Bronchial epithelial cell (primary cell): ENCODE measurements around the gene STX2. TPM values are rescaled to one million over a fixed set of nuclear protein-coding genes. Genes with fewer than 3 reads are reported as not detected.

Experiments used
- DNase-seq: peaks from one replicate; pipeline ENCODE4 v3.0.0-alpha.2; 2010; ENCODE audit warnings: low read depth
- FAIRE-seq: peaks from 2 replicates; lab custom pipeline; 2011; peaks lifted over from hg19 to GRCh38; lab: Jason Lieb, UNC
- H3K27me3 ChIP-seq: 2 replicates; pipeline ENCODE4 v1.5.1; 2011; ENCODE audit warnings: low read length; ENCODE audit not compliant: control insufficient read depth, insufficient read depth
- H3K36me3 ChIP-seq: 2 replicates; pipeline ENCODE4 v1.5.1; 2011; ENCODE audit warnings: low read length; ENCODE audit not compliant: control insufficient read depth, insufficient read depth
- H3K4me3 ChIP-seq: 2 replicates; pipeline ENCODE4 v1.5.1; 2011; ENCODE audit warnings: mild to moderate bottlenecking, low read depth, low read length, control low read depth
- total RNA-seq: library from RNA; depleted of rRNA; stranded (reverse); fragments of >200 nt; gene quantifications from 2 replicates; pipeline ENCODE4 v1.2.1, GENCODE V29; 2014
- TF ChIP-seq, protein P1 (sequence below): IDR thresholded peaks from 2 replicates; pipeline ENCODE4 v1.5.1; 2011; ENCODE audit warnings: mild to moderate bottlenecking, moderate library complexity, low read length, control low read depth, inconsistent platforms; ENCODE audit not compliant: insufficient read depth, severe bottlenecking

STX2 gene
- total RNA-seq, 1 donor from 2014 or later, result 8.4 TPM

DNA sequence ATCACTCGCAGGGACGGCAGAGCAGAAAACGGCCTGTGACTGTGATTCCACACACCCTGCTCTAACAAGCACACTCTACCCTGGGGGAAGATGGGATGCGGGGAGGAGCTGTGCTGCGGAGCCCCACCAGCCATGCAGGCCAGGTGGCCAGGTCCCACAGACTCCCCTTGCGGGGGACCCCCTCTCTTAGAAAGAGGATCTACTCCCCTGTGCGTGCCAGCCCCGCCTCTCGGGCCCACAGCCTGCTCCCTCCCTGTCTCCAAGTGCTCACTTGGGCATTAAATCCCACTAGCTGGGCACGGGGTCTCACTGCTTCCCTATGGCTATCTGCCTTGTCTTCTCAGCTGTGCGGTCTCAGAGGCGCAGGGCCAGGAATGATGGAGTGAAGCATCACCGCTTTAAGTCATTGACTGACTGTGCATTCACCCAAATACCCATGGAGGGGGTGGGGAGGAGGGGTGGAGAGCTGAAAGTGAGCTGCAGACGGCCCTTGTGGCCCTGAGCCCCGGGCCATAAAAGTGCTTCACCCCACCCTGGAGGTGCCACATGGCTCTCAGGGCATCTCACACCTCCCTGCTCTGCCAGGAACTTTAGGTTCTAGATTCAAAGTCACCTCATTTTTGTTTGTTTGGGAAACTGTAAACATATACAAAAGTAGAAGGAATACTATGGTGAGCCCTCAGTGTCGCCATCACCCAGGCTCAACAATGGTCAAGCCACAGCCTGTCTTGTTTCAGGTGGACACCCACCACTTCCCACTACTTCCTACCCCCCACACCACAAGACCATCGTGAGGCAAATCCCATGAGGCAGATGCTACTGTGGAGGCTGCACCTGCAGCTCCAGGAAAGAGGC, 9.4 kb downstream of the STX2 start:
- DNase-seq (no peak), FAIRE-seq (no peak)
- no peaks in the 10 kb centered on the region for H3K27me3 ChIP-seq
- H3K4me3 ChIP-seq, result no peak overlapping the region
- H3K36me3 ChIP-seq, result no peaks in the 10 kb centered on the region
- TF ChIP-seq, protein P1, sequence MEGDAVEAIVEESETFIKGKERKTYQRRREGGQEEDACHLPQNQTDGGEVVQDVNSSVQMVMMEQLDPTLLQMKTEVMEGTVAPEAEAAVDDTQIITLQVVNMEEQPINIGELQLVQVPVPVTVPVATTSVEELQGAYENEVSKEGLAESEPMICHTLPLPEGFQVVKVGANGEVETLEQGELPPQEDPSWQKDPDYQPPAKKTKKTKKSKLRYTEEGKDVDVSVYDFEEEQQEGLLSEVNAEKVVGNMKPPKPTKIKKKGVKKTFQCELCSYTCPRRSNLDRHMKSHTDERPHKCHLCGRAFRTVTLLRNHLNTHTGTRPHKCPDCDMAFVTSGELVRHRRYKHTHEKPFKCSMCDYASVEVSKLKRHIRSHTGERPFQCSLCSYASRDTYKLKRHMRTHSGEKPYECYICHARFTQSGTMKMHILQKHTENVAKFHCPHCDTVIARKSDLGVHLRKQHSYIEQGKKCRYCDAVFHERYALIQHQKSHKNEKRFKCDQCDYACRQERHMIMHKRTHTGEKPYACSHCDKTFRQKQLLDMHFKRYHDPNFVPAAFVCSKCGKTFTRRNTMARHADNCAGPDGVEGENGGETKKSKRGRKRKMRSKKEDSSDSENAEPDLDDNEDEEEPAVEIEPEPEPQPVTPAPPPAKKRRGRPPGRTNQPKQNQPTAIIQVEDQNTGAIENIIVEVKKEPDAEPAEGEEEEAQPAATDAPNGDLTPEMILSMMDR, result no peak

- H3K27me3 ChIP-seq, result no peaks in the 10 kb centered on the region
- no peak overlapping the region for H3K4me3 ChIP-seq
- TF ChIP-seq, protein P1, result no peak
- FAIRE-seq (no peak), DNase-seq (no peak)
- H3K36me3 ChIP-seq, result no peaks in the 10 kb centered on the region
Measured at GRCh38 chr12:130828895-130829294, 10.2 kb downstream of the STX2 start.

DNA sequence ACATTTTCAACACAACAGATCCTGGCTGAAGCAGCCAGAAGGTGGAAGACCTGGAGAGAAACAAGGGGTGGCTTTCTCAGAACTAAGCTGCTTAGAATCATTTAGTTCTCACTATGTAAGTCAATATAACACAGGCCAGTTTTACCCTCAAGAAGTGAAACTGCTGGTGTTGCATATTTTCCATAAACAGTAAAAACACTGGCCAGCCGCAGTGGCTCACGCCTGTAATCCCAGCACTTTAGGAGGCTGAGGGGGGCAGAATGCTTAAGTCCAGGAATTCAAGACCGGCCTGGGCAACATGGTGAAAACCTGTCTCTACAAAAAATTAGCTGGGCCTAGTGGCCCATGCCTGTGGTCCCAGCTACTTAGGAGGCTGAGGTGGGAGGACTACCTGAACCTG, 11.6 kb downstream of the STX2 start:
- FAIRE-seq (no peak), DNase-seq (no peak)
- no peaks in the 10 kb centered on the region for H3K27me3 ChIP-seq
- no peaks in the 10 kb centered on the region for H3K36me3 ChIP-seq
- TF ChIP-seq, protein P1, result no peak
- no peak overlapping the region for H3K4me3 ChIP-seq

DNA sequence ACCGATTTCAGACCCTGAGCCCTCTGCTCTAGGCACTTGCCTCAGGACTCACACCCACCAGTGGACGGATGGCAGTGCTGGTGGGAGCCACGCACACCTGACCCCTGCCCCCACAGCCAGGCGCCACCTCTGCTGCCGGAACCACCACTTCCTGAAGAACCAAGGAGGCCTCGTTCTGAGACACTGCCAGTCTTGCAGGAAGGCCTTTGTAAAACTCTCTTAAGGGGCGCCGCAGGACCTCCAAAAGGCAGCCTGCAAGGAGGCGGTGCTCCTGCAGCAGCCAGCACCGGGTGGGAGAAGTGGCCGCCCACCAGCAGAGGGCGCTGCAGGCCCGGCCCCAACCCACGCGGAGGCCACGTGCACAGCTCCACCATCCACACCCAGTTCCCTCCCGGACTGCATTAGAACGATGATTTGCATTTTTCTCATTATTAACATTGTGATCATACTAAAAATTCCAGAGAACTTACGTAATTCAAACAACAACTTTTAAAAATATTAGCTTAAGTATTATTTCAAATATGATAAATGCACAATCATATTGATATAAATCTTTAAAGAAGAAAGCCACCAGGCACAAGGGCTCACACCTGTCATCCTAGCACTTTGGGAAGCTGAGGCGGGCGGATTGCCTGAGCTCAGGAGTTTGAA, 12.8 kb downstream of the STX2 start:
- Histone ChIP-seq H3K27me3 (no peaks in the 10 kb centered on the region), H3K36me3 (no peaks in the 10 kb centered on the region), H3K4me3 (no peak overlapping the region)
- TF ChIP-seq, protein P1, result peak; percentile 46
- FAIRE-seq, result no peak
- DNase-seq, result no peak

DNA sequence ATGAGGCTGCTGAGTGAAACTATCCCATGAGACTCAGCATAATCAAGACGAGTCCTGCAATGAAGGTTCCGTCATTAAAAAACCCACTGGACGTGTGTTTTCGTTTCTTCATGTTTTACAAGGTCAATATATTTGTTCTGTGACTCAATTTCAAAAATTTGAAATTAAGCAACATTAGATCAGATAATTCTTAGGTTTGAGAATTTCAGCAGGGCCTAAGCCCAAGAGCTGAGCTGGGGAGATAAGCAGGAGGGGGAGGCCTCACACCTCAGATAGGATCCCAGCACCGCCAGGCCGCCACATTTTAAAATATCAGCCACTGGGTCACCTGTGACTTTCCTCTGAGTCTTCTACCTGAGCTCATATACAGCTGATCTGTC, 13.3 kb downstream of the STX2 start:
- no peaks in the 10 kb centered on the region for H3K27me3 ChIP-seq
- no peak for FAIRE-seq
- H3K4me3 ChIP-seq, result no peak overlapping the region
- DNase-seq, result no peak
- no peaks in the 10 kb centered on the region for H3K36me3 ChIP-seq
- TF ChIP-seq, protein P1, result no peak
